Ishikawa (cell line): ENCODE data around the gene CADM2.

ENCODE experiments used
- CEBPB ChIP-seq: IDR thresholded peaks from 2 replicates; pipeline ENCODE4 v1.6.1; 2012
- CREB1 ChIP-seq: IDR thresholded peaks from 2 replicates; pipeline ENCODE4 v1.6.1; 2012; ENCODE audit warnings: low read depth
- EGR1 ChIP-seq: IDR thresholded peaks from 2 replicates; pipeline ENCODE4 v1.6.1; 2012
- EP300 ChIP-seq: IDR thresholded peaks from 2 replicates; pipeline ENCODE4 v1.6.1; 2012; ENCODE audit warnings: borderline replicate concordance
- FOXM1 ChIP-seq: IDR thresholded peaks from 2 replicates; pipeline ENCODE4 v1.6.1; 2012; ENCODE audit warnings: low read depth, borderline replicate concordance
- MAX ChIP-seq: IDR thresholded peaks from 2 replicates; pipeline ENCODE4 v1.6.1; 2012
- REST ChIP-seq: IDR thresholded peaks from 2 replicates; pipeline ENCODE4 v1.6.1; 2012; ENCODE audit warnings: low read depth, mild to moderate bottlenecking
- TAF1 ChIP-seq: IDR thresholded peaks from 2 replicates; pipeline ENCODE4 v1.6.1; 2012; ENCODE audit warnings: low read depth, mild to moderate bottlenecking
- YY1 ChIP-seq: IDR thresholded peaks from 2 replicates; pipeline ENCODE4 v1.6.1; 2012; ENCODE audit warnings: low read depth
- TF ChIP-seq, protein P1 (sequence below): IDR thresholded peaks from 2 replicates; pipeline ENCODE4 v1.6.1; 2012

DNA sequence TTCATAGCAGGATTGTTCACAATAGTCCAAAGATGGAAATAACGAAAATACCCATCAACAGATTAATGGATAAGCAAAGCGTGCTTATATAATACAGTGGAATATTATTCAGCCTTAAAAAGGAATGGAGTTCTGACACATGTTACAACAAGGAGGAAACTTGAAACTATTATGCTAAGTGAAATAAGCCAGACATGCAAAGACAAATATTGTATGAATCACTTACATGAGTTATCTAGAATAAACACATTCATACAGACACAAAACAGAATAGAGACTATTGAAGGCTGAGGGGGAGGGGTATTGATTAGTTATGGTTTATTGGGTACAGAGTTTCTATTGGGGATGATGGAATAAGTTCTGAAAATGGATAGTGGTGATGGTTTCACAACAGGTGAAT lies 438.6 kb downstream of the CADM2 start:
- no peak for TF ChIP-seq CREB1
- TF ChIP-seq TAF1 = no peak
- TF ChIP-seq EP300 = no peak
- TF ChIP-seq MAX = no peak
- no peak for TF ChIP-seq CEBPB
- TF ChIP-seq FOXM1 = no peak
- no peak for TF ChIP-seq YY1
- TF ChIP-seq REST = no peak
- TF ChIP-seq, protein P1, sequence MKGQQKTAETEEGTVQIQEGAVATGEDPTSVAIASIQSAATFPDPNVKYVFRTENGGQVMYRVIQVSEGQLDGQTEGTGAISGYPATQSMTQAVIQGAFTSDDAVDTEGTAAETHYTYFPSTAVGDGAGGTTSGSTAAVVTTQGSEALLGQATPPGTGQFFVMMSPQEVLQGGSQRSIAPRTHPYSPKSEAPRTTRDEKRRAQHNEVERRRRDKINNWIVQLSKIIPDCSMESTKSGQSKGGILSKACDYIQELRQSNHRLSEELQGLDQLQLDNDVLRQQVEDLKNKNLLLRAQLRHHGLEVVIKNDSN = no peak
- no peak for TF ChIP-seq EGR1
